Liver (tissue), 9 donors: ENCODE results near the gene SLITRK3. TPM values are rescaled to one million over a fixed set of nuclear protein-coding genes. Genes with fewer than 3 reads are reported as not detected.

Experiments
- DNase-seq: peaks from one replicate; pipeline ENCODE4 v3.0.0-alpha.2; 2017; ENCODE audit warnings: low spot score
- H3K27ac ChIP-seq, 2 donors: one replicate each; pipeline ENCODE4 v1.7.0; 2013; ENCODE audit warnings: inconsistent platforms in 2 of 2, low read length in 2 of 2, control low read depth in 1 of 2, low read depth in 1 of 2, mild to moderate bottlenecking in 1 of 2
- H3K27me3 ChIP-seq, 4 donors: one replicate each; pipeline versions ENCODE4 v1.6.1 to v1.7.0; 2013; ENCODE audit warnings: low read length in 3 of 4, inconsistent platforms in 1 of 4, mild to moderate bottlenecking in 1 of 4, moderate library complexity in 1 of 4; ENCODE audit not compliant: control insufficient read depth in 4 of 4, insufficient read depth in 4 of 4
- H3K36me3 ChIP-seq, 4 donors: one replicate each; pipeline versions ENCODE4 v1.6.1 to v1.7.0; 2013; ENCODE audit warnings: low read length in 3 of 4, mild to moderate bottlenecking in 3 of 4, low read depth in 1 of 4, moderate library complexity in 1 of 4; ENCODE audit not compliant: control insufficient read depth in 4 of 4, insufficient read depth in 3 of 4
- H3K4me1 ChIP-seq, 4 donors: one replicate each; pipeline versions ENCODE4 v1.6.1 to v1.7.0; 2013; ENCODE audit warnings: low read length in 3 of 4, mild to moderate bottlenecking in 3 of 4, moderate library complexity in 1 of 4; ENCODE audit not compliant: control insufficient read depth in 4 of 4, insufficient read depth in 4 of 4
- H3K4me3 ChIP-seq, 3 donors: one replicate each; pipeline versions ENCODE4 v1.6.1 to v1.7.0; 2013; ENCODE audit warnings: low read length in 3 of 3, control low read depth in 1 of 3, low read depth in 1 of 3, mild to moderate bottlenecking in 1 of 3
- H3K9ac ChIP-seq, 2 donors: one replicate each; pipeline ENCODE4 v1.7.0; 2013; ENCODE audit warnings: low read length in 2 of 2, mild to moderate bottlenecking in 2 of 2, moderate library complexity in 2 of 2, control low read depth in 1 of 2, low read depth in 1 of 2
- H3K9me3 ChIP-seq, 4 donors: one replicate each; pipeline versions ENCODE4 v1.6.1 to v1.7.0; 2013; ENCODE audit warnings: low read length in 3 of 4; ENCODE audit not compliant: control insufficient read depth in 4 of 4
- ATF3 ChIP-seq: IDR thresholded peaks from 2 replicates; pipeline ENCODE4 v1.6.1; 2016; ENCODE audit warnings: antibody characterized with exemption
- EGR1 ChIP-seq, 2 donors: IDR thresholded peaks; 2 replicates each; pipeline ENCODE4 v1.6.1; 2016 to 2018; ENCODE audit warnings: antibody characterized with exemption in 2 of 2, low read depth in 2 of 2
- FOXA1 ChIP-seq: IDR thresholded peaks from 2 replicates; pipeline ENCODE4 v1.6.1; 2016; ENCODE audit warnings: antibody characterized with exemption
- GABPA ChIP-seq, 2 donors: IDR thresholded peaks in 1 of 2; conservative IDR thresholded peaks in 1 of 2; 2 replicates each; pipeline ENCODE4 v1.6.1; 2016; ENCODE audit warnings: antibody characterized with exemption in 2 of 2, mild to moderate bottlenecking in 1 of 2, moderate library complexity in 1 of 2
- HNF4A ChIP-seq, 2 donors: conservative IDR thresholded peaks; 2 replicates each; pipeline ENCODE4 v1.6.1; 2016; ENCODE audit warnings: antibody characterized with exemption in 2 of 2, mild to moderate bottlenecking in 2 of 2
- JUND ChIP-seq, 2 donors: IDR thresholded peaks; 2 replicates each; pipeline ENCODE4 v1.6.1; 2016; ENCODE audit warnings: antibody characterized with exemption in 2 of 2
- RAD21 ChIP-seq, 2 donors: IDR thresholded peaks; 2 replicates each; pipeline ENCODE4 v1.6.1; 2016; ENCODE audit warnings: antibody characterized with exemption in 2 of 2, mild to moderate bottlenecking in 2 of 2
- REST ChIP-seq: IDR thresholded peaks from 2 replicates; pipeline ENCODE4 v1.6.1; 2016; ENCODE audit warnings: antibody characterized with exemption, mild to moderate bottlenecking
- RXRA ChIP-seq, 2 donors: IDR thresholded peaks; 2 replicates each; pipeline ENCODE4 v1.6.1; 2017 to 2018; ENCODE audit warnings: antibody characterized with exemption in 2 of 2, mild to moderate bottlenecking in 1 of 2
- SP1 ChIP-seq: IDR thresholded peaks from 2 replicates; pipeline ENCODE4 v1.6.1; 2018; ENCODE audit warnings: antibody characterized with exemption, mild to moderate bottlenecking
- ZBTB33 ChIP-seq: IDR thresholded peaks from 2 replicates; pipeline ENCODE4 v1.6.1; 2016; ENCODE audit warnings: antibody characterized with exemption
- WGBS: extraction: QIAGEN DNeasy Blood & Tissue Kit; methylation state at CpG from one replicate; pipeline ENCODE4 v1.1.7; 2013; 5-methylcytosine and 5-hydroxymethylcytosine counted together
- polyA plus RNA-seq, 2 donors: library from polyadenylated mRNA; stranded (reverse) in 1 of 2; unstranded in 1 of 2; fragments of 200-250 nt in 1 of 2; fragments of >200 nt in 1 of 2; fragmentation: Nextera tagmentation in 1 of 2; extraction: Ambion mirVana in 1 of 2; gene quantifications; one replicate each; pipeline versions ENCODE4 v1.2.1 to v1.2.3, GENCODE V29; 2013 to 2015
- total RNA-seq, 2 donors: library from RNA; depleted of rRNA; stranded (reverse); fragments of >200 nt; gene quantifications; one replicate each; pipeline ENCODE4 v1.2.3, GENCODE V29; 2014
- TF ChIP-seq, protein P1 (sequence below): IDR thresholded peaks from 2 replicates; pipeline ENCODE4 v1.6.1; 2016; ENCODE audit warnings: antibody characterized with exemption
- TF ChIP-seq, protein P2 (sequence below): fragments of 150-350 bp; IDR thresholded peaks from 2 replicates; pipeline ENCODE4 v1.5.1; 2017; ENCODE audit warnings: improper control_type of control experiment, low read depth, low read length; ENCODE audit not compliant: missing input control
- donor health status: healthy.
- donor health status: healthy.
- donor health status: healthy.
- donor health status: healthy.
- donor health status: healthy.

The SLITRK3 gene, protein sequence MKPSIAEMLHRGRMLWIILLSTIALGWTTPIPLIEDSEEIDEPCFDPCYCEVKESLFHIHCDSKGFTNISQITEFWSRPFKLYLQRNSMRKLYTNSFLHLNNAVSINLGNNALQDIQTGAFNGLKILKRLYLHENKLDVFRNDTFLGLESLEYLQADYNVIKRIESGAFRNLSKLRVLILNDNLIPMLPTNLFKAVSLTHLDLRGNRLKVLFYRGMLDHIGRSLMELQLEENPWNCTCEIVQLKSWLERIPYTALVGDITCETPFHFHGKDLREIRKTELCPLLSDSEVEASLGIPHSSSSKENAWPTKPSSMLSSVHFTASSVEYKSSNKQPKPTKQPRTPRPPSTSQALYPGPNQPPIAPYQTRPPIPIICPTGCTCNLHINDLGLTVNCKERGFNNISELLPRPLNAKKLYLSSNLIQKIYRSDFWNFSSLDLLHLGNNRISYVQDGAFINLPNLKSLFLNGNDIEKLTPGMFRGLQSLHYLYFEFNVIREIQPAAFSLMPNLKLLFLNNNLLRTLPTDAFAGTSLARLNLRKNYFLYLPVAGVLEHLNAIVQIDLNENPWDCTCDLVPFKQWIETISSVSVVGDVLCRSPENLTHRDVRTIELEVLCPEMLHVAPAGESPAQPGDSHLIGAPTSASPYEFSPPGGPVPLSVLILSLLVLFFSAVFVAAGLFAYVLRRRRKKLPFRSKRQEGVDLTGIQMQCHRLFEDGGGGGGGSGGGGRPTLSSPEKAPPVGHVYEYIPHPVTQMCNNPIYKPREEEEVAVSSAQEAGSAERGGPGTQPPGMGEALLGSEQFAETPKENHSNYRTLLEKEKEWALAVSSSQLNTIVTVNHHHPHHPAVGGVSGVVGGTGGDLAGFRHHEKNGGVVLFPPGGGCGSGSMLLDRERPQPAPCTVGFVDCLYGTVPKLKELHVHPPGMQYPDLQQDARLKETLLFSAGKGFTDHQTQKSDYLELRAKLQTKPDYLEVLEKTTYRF
- total RNA-seq, result under 1 TPM; 0.05 to 0.92 TPM
- polyA plus RNA-seq, result 1 to 10 TPM; 2.8 to 4.2 TPM

GRCh38 chr3:165195640-165196576, at the start of gene SLITRK3:
Gene SLITRK3 (minus strand): TSS chr3:165196384. CDS start chr3:165190830, 5,554 bp downstream.
- no peaks in the 10 kb centered on the region for H3K9me3 ChIP-seq
- peak within 1 kb of the TSS; percentile 22 to 58 for H3K9ac ChIP-seq
- peak within 1 kb of the TSS; percentile 51 to 71 for H3K27ac ChIP-seq
- peak within 1 kb of the TSS; percentile 62 to 89 (median 83) for H3K4me3 ChIP-seq
- WGBS, result 4% methylated on average over 43 of the region's 43 CpGs
- H3K4me1 ChIP-seq, result peaks cover 0 to 27% (median 20%) of the 10 kb centered on the region in 4 donors
- no peaks in the 10 kb centered on the region for H3K36me3 ChIP-seq
- H3K27me3 ChIP-seq, result peaks cover 0 to 4% (median 1%) of the 10 kb centered on the region in 4 donors
- DNase-seq, result no peak
- TF ChIP-seq REST (no peak), JUND (IDR thresholded peaks at IDR 0.05) (no peak), HNF4A (conservative IDR thresholded peaks at IDR 0.05) (no peak), ATF3 (no peak)
- TF ChIP-seq, protein P1, sequence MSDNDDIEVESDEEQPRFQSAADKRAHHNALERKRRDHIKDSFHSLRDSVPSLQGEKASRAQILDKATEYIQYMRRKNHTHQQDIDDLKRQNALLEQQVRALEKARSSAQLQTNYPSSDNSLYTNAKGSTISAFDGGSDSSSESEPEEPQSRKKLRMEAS, result no peak
- TF ChIP-seq, protein P2, sequence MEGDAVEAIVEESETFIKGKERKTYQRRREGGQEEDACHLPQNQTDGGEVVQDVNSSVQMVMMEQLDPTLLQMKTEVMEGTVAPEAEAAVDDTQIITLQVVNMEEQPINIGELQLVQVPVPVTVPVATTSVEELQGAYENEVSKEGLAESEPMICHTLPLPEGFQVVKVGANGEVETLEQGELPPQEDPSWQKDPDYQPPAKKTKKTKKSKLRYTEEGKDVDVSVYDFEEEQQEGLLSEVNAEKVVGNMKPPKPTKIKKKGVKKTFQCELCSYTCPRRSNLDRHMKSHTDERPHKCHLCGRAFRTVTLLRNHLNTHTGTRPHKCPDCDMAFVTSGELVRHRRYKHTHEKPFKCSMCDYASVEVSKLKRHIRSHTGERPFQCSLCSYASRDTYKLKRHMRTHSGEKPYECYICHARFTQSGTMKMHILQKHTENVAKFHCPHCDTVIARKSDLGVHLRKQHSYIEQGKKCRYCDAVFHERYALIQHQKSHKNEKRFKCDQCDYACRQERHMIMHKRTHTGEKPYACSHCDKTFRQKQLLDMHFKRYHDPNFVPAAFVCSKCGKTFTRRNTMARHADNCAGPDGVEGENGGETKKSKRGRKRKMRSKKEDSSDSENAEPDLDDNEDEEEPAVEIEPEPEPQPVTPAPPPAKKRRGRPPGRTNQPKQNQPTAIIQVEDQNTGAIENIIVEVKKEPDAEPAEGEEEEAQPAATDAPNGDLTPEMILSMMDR, result no peak

DNA sequence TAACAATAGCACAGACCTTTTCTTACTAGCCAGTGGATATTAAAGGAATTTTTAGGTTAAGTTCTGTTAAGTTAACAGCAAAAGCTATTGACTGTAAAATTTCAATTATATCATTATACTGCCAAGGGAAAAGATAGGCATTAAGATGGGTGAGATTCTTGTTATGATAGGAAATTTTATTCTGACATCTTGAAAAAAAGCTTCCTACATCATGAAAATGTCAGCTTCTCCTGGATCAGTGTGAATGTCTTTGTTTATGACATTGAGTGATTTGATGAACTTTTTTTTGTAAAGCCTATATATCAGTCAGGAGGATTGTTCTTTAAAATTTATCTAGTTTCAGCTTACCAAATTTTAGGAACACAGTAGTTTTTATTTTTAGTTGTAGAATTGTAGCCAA, 47.4 kb upstream of the SLITRK3 start:
- Histone ChIP-seq H3K27ac (no peak overlapping the region), H3K36me3 (no peaks in the 10 kb centered on the region)
- DNase-seq, result no peak
- TF ChIP-seq EGR1 (IDR thresholded peaks at IDR 0.05; ENCODE audit: low read depth in 2 of 2) (no peak), GABPA (IDR thresholded peaks at IDR 0.05 in 1 of 2, conservative IDR thresholded peaks at IDR 0.05 in 1 of 2) (no peak), ZBTB33 (no peak), RAD21 (IDR thresholded peaks at IDR 0.05) (no peak), RXRA (IDR thresholded peaks at IDR 0.05) (no peak), SP1 (no peak), FOXA1 (no peak), JUND (IDR thresholded peaks at IDR 0.05) (no peak), REST (no peak)

More for the DNA sequence above, 47.4 kb upstream of the SLITRK3 start:
- Histone ChIP-seq H3K9me3 (no peaks in the 10 kb centered on the region), H3K4me1 (no peaks in the 10 kb centered on the region), H3K4me3 (no peak overlapping the region), H3K9ac (no peak overlapping the region), H3K27me3 (no peaks in the 10 kb centered on the region)
